Putamen (tissue), 1 donor: ENCODE data around the gene PDHA1.

ENCODE experiments used
- DNase-seq: peaks from one replicate; pipeline ENCODE4 v3.0.0-alpha.2; 2016; ENCODE audit warnings: low spot score

Gene PDHA1

DNA sequence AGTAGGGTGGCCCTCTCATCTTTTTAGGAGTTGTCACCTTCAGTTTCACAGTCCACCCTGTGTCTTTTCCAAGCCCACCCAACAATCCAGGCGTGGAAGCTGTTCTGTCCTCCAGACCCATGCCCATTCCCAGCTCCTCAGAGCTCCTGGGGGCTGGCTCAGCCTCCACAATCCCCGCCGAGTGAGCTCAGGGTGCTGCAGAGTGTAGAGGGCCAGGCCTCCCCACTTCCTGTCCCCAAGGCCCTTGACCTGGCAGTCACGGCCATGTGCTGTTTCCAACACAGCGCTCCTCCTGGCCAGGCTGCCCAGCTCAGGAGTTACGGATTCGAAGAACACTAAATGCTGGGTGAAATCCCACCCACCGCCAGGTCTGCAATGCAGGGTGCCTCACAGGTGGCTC, 31.8 kb downstream of the PDHA1 start:
- no peak for DNase-seq

DNA sequence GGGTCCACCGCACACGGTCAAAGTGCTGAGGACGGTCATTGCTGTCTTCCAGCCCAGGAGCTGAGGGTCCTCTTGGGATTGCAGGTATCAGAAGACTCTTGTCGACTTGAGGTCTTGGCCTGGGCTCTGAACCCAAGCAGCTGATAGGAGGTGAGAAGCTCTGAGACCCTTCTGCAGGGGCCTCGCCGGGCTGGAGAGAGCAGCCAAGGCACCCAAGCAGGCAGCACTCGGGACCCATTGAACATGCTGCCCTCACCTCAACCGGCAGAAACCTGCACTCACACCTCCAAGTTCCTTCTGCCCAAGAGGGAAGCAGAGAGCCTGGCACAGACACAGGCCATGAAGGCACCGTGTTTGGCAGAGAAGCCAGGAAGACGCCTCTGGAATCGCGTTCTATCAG, 34.1 kb downstream of the PDHA1 start:
- no peak for DNase-seq

DNA sequence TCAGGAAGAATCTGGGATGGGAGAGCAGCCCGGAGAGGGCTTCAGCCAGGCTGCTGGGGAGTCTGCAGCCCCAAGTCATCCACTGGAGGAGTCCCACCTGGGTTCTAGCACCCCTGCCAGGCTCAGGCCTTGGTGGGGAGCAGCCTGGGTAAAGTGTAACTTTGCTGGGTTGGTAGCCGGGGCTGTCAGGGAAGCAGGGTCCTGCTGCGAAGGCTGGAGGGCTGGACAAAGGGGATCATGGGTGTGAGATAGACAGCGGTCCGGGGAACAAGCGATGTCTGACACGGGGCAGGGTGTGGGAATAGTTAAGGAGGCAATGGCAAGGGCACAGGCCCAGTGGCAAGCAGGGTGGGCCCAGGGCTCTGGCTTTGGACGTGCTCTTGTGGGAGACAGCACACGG, 37.6 kb downstream of the PDHA1 start:
- no peak for DNase-seq

DNA sequence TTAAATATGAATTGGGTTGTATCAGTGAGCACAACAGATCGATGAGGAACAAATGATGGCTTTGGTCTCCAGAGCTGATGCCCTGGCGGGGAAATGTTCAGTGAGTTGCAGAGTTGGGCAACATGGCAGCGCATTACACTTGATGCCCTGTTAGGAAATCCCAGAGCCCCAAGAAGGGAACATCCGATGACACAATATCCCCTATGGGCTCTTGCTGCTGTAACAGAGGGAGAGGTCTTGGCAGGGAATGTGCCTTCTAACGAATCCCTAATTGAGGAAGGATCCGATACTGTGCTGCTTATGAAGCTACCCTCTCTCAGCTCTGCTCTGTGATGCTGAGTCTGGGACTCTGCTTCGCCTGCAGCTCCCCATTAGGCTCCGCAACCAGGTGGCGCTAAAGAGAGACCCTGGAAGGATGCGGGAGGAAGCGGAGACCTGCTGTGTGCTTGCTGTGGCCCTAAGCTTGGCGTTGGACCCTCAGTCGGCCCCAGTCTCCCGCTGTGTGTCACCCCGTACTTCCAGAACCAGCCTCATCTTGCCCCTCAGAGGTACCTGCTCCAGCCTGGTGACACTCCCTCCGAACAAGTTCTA, 38.9 kb downstream of the PDHA1 start:
- no peak for DNase-seq

DNA sequence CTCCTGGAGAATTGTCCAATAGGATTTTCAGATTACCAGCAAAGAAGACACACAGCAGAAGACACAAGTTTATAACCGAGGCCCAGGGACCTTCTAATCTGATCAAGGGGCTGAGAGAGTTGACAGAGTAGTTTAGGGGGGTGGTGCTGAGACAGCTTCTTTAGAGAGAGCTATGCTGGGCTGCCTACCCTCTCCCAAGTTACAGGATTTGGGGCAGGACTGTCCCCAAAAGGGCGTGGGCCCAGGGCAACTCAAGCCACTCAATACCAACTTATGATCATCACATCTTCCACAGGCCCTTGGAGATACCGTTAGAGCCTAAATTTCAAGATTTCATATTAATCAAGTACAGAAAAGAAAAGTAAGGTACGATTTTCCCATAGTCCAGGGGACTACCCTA, 43.0 kb downstream of the PDHA1 start:
- no peak for DNase-seq

DNA sequence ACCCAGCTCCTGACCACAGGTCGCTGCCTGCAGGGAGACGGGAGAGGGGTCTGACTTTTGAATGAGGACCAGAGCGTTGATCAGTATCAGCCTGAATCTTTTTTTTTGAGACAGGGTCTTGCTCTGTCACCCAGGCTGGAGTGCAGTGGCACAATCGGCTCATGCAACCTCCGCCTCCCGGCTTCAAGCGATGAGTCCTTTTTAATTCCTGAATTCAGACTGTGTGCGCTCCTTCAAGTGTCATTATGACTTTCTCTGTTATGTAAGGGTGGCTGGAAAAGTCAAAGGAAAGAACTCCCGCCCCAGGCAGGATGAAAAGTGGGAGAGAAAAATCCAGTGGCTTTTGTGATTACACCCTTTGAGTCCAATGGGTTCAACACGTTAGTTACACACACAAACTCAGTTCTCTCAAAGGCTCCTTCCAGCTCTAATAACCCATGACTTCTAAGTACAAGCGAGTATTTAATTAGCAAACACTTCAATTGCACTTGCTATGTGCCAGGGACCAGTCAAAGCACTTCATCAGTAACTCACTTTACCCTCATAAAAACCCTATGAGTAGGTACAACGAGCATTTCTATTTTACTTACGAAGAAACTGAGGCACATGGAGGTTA, 44.4 kb downstream of the PDHA1 start:
- no peak for DNase-seq

DNA sequence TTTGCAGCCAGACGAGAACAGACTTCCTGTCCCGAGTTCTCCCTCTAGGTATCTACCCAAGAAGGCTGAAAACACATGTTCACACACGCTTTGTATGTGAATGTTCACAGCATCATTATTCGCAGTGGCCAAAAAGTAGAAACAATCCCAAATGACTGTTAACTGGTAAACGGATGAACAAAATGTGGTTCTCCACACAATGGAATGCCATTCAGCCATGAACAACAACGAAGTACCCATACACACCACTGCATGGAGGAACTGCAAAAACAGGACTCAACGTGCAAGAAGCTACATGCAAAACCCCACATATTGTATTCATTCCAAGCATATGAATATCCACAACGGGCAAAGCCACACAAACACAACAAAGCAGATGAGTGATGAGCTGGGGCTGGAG, 45.0 kb downstream of the PDHA1 start:
- no peak for DNase-seq

DNA sequence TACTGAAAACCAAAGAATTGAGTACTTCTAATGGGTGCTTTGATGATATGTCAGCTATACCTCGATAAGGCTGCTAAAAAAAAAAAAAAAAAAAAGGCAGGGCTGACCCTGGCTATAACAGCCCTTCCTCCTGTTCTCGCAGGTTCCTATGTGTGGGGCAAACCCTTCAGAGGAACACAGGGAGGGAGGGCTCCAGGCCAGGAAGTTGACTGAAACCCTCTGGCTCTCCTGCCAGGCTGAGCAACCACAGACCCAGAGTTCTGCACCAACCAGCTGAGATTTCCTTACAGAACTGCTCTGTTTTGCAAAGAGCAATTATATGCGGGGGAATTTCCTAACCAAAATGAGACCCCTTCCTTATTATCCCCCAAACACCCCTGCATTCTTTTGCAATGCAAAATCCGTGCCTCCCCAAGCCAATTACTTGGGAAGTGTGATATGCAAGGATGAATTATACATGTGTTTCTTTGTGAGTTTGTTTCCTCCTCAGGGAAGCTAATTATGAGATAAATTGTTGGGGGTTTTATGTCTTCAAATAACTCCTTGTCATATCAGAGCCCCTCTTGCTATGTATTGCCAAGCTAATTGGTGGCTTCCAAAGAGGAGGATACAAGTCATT, 45.6 kb downstream of the PDHA1 start:
- no peak for DNase-seq

DNA sequence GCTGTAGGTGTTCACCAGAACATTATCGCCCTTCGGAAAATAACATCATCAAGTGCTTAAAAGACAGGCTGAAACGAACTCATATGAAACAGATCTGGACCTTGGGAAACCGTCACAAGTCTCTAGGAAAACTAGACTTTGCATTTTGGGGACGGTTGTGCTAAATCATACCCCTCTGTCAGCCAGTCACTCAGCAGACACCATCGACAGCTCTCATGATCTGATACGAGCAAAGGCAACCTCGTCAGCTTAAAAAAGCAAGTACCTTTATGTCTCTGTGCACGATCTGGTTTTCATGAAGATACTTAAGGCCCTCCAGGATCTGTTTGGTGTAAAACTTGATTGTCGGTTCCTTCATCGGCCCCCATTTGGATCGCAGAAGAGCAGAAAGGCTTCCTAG, 48.4 kb downstream of the PDHA1 start:
- DNase-seq, result no peak

DNA sequence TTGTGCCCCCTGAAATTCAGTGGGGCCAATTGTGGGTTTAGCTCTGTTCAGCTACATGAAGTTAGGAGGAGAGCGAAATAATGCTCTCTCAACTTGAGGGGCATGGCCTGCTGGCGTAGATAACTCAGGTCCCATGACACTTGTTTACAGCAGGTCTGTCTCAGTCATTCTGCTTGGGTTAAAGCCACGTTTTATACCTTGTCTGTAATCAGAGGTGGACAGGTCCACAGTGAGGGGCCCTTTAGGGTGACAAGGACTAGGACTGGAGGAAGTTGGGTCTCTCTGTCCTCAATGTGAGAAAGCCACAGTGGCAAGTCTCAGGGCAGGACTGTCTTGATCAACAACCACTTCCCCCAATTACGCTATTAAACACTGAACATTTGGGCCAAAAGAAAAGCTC, 49.0 kb downstream of the PDHA1 start:
- no peak for DNase-seq

DNA sequence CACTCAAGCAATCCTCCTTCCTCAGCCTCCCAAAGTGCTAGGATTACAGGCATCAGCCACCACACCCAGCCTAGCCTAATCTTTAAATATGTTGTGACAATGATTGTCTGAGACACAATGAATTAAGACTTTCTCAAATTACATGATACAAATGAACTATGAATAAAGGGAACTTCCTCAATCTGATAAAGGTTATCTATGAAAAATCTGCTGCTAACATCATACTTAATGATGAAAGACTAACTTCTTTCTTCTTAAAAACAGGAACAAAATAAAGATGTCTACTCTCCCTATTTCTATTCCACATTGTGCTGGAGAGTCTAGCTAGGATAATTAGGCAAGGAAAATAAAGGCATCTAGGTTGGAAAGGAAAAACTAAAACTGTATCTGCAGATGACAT, 60.0 kb downstream of the PDHA1 start:
- no peak for DNase-seq

DNA sequence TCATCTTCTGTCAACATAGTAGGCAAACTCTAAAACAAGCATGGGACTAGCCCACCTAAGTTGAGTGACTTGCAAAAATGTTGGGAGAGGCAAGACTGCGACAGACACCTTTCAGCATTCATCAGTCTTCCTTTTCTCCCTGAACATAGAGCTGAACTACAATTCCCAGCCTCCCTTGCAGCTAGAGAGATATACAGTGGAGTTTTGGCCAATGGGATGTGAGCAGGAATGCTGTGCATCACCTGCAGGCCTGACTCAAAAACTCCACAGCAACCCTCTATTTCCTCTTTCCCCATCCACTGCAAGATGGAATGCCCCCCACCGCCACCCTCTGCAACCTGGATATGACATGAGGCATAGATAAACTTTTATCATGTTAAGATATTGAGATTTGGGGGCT, 66.5 kb downstream of the PDHA1 start:
- DNase-seq, result no peak
